H9 (cell line): ENCODE measurements around the gene PHC3. TPM values are rescaled to one million over a fixed set of nuclear protein-coding genes. Genes with fewer than 3 reads are reported as not detected.

Experiments
- DNase-seq: peaks from one replicate; pipeline ENCODE4 v3.0.0-alpha.2; 2017
- H2AFZ ChIP-seq: one replicate; pipeline ENCODE4 v1.6.1; 2013; ENCODE audit warnings: mild to moderate bottlenecking, low read length, control low read depth, moderate library complexity
- H2AK5ac ChIP-seq: 2 replicates; pipeline ENCODE4 v1.6.1; 2013; ENCODE audit warnings: low read length, control low read depth, mixed read lengths; ENCODE audit not compliant: insufficient read length
- H2BK120ac ChIP-seq: one replicate; pipeline ENCODE4 v1.6.1; 2013; ENCODE audit warnings: low read depth, mild to moderate bottlenecking, low read length, control low read depth, inconsistent platforms; ENCODE audit not compliant: poor library complexity, severe bottlenecking
- H2BK12ac ChIP-seq: 2 replicates; pipeline ENCODE4 v1.6.1; 2013; ENCODE audit warnings: low read length, control low read depth, mixed read lengths, low read depth; ENCODE audit not compliant: insufficient read length
- H2BK15ac ChIP-seq: 2 replicates; pipeline ENCODE4 v1.6.1; 2013; ENCODE audit warnings: low read depth, low read length, control low read depth
- H2BK20ac ChIP-seq: one replicate; pipeline ENCODE4 v1.6.1; 2013; ENCODE audit warnings: low read depth, mild to moderate bottlenecking, low read length, control low read depth, inconsistent platforms; ENCODE audit not compliant: poor library complexity, severe bottlenecking
- H2BK5ac ChIP-seq: 2 replicates; pipeline ENCODE4 v1.6.1; 2013; ENCODE audit warnings: low read length, control low read depth, mixed read lengths; ENCODE audit not compliant: insufficient read length
- H3K14ac ChIP-seq: 2 replicates; pipeline ENCODE4 v1.6.1; 2013; ENCODE audit warnings: low read length, control low read depth; ENCODE audit not compliant: insufficient read depth
- H3K18ac ChIP-seq: 2 replicates; pipeline ENCODE4 v1.6.1; 2013; ENCODE audit warnings: low read depth, mild to moderate bottlenecking, mixed read lengths, low read length, control low read depth; ENCODE audit not compliant: insufficient read length
- H3K23ac ChIP-seq: 2 replicates; pipeline ENCODE4 v1.6.1; 2013; ENCODE audit warnings: low read length, control low read depth, mixed read lengths, low read depth; ENCODE audit not compliant: insufficient read length
- H3K23me2 ChIP-seq: 2 replicates; pipeline ENCODE4 v1.6.1; 2013; ENCODE audit warnings: low read depth, mild to moderate bottlenecking, mixed read lengths, low read length, control low read depth; ENCODE audit not compliant: insufficient read length, poor library complexity, severe bottlenecking
- H3K27ac ChIP-seq: 2 replicates; pipeline ENCODE4 v1.5.1; 2013; ENCODE audit warnings: low read length, control low read depth, mixed read lengths, low read depth; ENCODE audit not compliant: insufficient read length
- H3K27me3 ChIP-seq: 2 replicates; pipeline ENCODE4 v1.6.1; 2013; ENCODE audit warnings: low read length, control low read depth, inconsistent platforms; ENCODE audit not compliant: insufficient read depth
- H3K4ac ChIP-seq: 2 replicates; pipeline ENCODE4 v1.6.1; 2013; ENCODE audit warnings: low read depth, mild to moderate bottlenecking, control low read depth, inconsistent platforms, low read length, moderate library complexity
- H3K4me1 ChIP-seq: 2 replicates; pipeline ENCODE4 v1.6.1; 2013; ENCODE audit warnings: low read length, control low read depth, inconsistent platforms; ENCODE audit not compliant: insufficient read depth
- H3K4me2 ChIP-seq: 2 replicates; pipeline ENCODE4 v1.6.1; 2013; ENCODE audit warnings: low read length, control low read depth, mixed read lengths; ENCODE audit not compliant: insufficient read length, insufficient read depth
- H3K56ac ChIP-seq: 2 replicates; pipeline ENCODE4 v1.6.1; 2013; ENCODE audit warnings: low read depth, mild to moderate bottlenecking, mixed read lengths, low read length, control low read depth; ENCODE audit not compliant: insufficient read length
- H3K79me1 ChIP-seq: 2 replicates; pipeline ENCODE4 v1.6.1; 2013; ENCODE audit warnings: low read depth, mild to moderate bottlenecking, moderate library complexity, low read length, control low read depth, inconsistent platforms; ENCODE audit not compliant: insufficient read depth, poor library complexity, severe bottlenecking
- H3K79me2 ChIP-seq: 2 replicates; pipeline ENCODE4 v1.6.1; 2013; ENCODE audit warnings: low read length, control low read depth, inconsistent platforms; ENCODE audit not compliant: insufficient read depth
- H3K9ac ChIP-seq: 2 replicates; pipeline ENCODE4 v1.6.1; 2013; ENCODE audit warnings: low read length, control low read depth, mixed read lengths; ENCODE audit not compliant: insufficient read length; ENCODE audit errors: extremely low read depth
- H3K9me3 ChIP-seq: one replicate; pipeline ENCODE4 v1.6.1; 2013; ENCODE audit warnings: low read depth, low read length, inconsistent platforms; ENCODE audit not compliant: control insufficient read depth
- H3T11ph ChIP-seq: one replicate; pipeline ENCODE4 v1.6.1; 2013; ENCODE audit warnings: mild to moderate bottlenecking, low read length, control low read depth, inconsistent platforms
- H4K20me1 ChIP-seq: one replicate; pipeline ENCODE4 v1.6.1; 2013; ENCODE audit not compliant: control insufficient read depth, insufficient read length, insufficient read depth
- H4K5ac ChIP-seq: 2 replicates; pipeline ENCODE4 v1.6.1; 2013; ENCODE audit warnings: low read depth, mild to moderate bottlenecking, mixed read lengths, low read length, control low read depth; ENCODE audit not compliant: insufficient read length
- H4K8ac ChIP-seq: replicated peaks from 2 replicates; pipeline ENCODE4 v1.6.1; 2013; ENCODE audit warnings: low read length, control low read depth, mixed read lengths, low read depth; ENCODE audit not compliant: insufficient read length
- H4K91ac ChIP-seq: 2 replicates; pipeline ENCODE4 v1.6.1; 2013; ENCODE audit warnings: low read depth, mild to moderate bottlenecking, moderate library complexity, mixed read lengths, low read length, control low read depth; ENCODE audit not compliant: insufficient read length
- H3K27ac Mint-ChIP-seq, 3 experiments: 2 replicates in 2 of 3; 3 replicates in 1 of 3; pipeline ENCODE4 v1.8.0; 2020 to 2021; ENCODE audit warnings: mixed read lengths in 3 of 3, mild to moderate bottlenecking in 1 of 3, moderate library complexity in 1 of 3
- H3K27me3 Mint-ChIP-seq: 2 replicates; pipeline ENCODE4 v1.8.0; 2021; ENCODE audit warnings: low read depth, mild to moderate bottlenecking, moderate library complexity, mixed read lengths
- H3K36me3 Mint-ChIP-seq, 3 experiments: 2 replicates in 2 of 3; 3 replicates in 1 of 3; pipeline ENCODE4 v1.8.0; 2020 to 2021; ENCODE audit warnings: low read depth in 3 of 3, mixed read lengths in 3 of 3; ENCODE audit not compliant: insufficient read depth in 1 of 3
- H3K4me1 Mint-ChIP-seq, 2 experiments: 2 replicates each; pipeline ENCODE4 v1.8.0; 2020; ENCODE audit warnings: mixed read lengths in 2 of 2
- H3K4me3 Mint-ChIP-seq, 2 experiments: 2 replicates in 1 of 2; 3 replicates in 1 of 2; pipeline ENCODE4 v1.8.0; 2020 to 2021; ENCODE audit warnings: mild to moderate bottlenecking in 2 of 2, mixed read lengths in 2 of 2, moderate library complexity in 1 of 2
- H3K9me3 Mint-ChIP-seq, 2 experiments: 2 replicates in 1 of 2; 3 replicates in 1 of 2; pipeline ENCODE4 v1.8.0; 2020; ENCODE audit warnings: mild to moderate bottlenecking in 2 of 2, mixed read lengths in 2 of 2, moderate library complexity in 1 of 2
- CTCF ChIP-seq: fragments of 200-600 bp; sonication (generic); conservative IDR thresholded peaks from 3 replicates; pipeline ENCODE4 v1.8.0; 2021; ENCODE audit warnings: antibody characterized with exemption, mild to moderate bottlenecking
- WGBS: extraction: QIAGEN DNeasy Blood & Tissue Kit; methylation state at CpG from one replicate; pipeline ENCODE4 v1.1.7; 2013; ENCODE audit warnings: missing lambda C conversion rate, low lambda C conversion rate, mixed read lengths; ENCODE audit not compliant: insufficient read length; ENCODE audit errors: extremely low coverage; 5-methylcytosine and 5-hydroxymethylcytosine counted together
- total RNA-seq: library from RNA; stranded (reverse); gene quantifications from 2 replicates; pipeline ENCODE4 v1.2.1, GENCODE V29; 2021

PHC3 gene
- total RNA-seq, 1 experiment from 2014 or later, result 26.4 TPM

GRCh38 chr3:170178651-170179050, 2.9 kb downstream of the PHC3 start:
- H3T11ph ChIP-seq, result no peak overlapping the region

More at GRCh38 chr3:170178651-170179050, 2.9 kb downstream of the PHC3 start:
- Histone ChIP-seq H3K79me1 (no peaks in the 10 kb centered on the region), H2AFZ (no peak overlapping the region), H3K4me2 (no peak overlapping the region), H4K8ac (no peak overlapping the region), H2BK20ac (no peak overlapping the region), H3K56ac (no peak overlapping the region), H4K20me1 (no peaks in the 10 kb centered on the region), H3K4me1 (no peaks in the 10 kb centered on the region), H3K27ac (no peak overlapping the region), H3K4ac (no peak overlapping the region), H3K9me3 (no peaks in the 10 kb centered on the region), H2BK15ac (no peak overlapping the region), H3K18ac (no peak overlapping the region), H3K14ac (no peak overlapping the region), H3K9ac (no peak overlapping the region), H4K5ac (no peak overlapping the region), H3K79me2 (peaks cover 5% of the 10 kb centered on the region; the same call in 1 of the 2 replicates), H3K23me2 (peaks cover 10% of the 10 kb centered on the region), H2AK5ac (no peak overlapping the region), H4K91ac (no peak overlapping the region), H3K23ac (no peak overlapping the region), H3K27me3 (no peaks in the 10 kb centered on the region), H2BK120ac (no peak overlapping the region), H2BK5ac (no peak overlapping the region), H2BK12ac (no peak overlapping the region)
- no peak for TF ChIP-seq CTCF
- H3K4me1 Mint-ChIP-seq, result peaks cover 14 to 16% of the 10 kb centered on the region in 2 experiments
- no CpG with 5 or more reads among the region's 3 CpGs for WGBS
- DNase-seq, result no peak
- H3K27ac Mint-ChIP-seq, result peak overlapping the region in 1 of 3 experiments; percentile 47; a peak in 2 of 7 replicates
- peaks cover 15 to 37% (median 34%) of the 10 kb centered on the region in 3 experiments; a peak in 6 of 7 replicates for H3K36me3 Mint-ChIP-seq
- H3K4me3 Mint-ChIP-seq, result no peak overlapping the region
- no peaks in the 10 kb centered on the region for H3K27me3 Mint-ChIP-seq
- no peaks in the 10 kb centered on the region for H3K9me3 Mint-ChIP-seq
